ENCODE data around the gene NPW. TPM values are rescaled to one million over a fixed set of nuclear protein-coding genes. Genes with fewer than 3 reads are reported as not detected.

The NPW gene
- total RNA-seq, 4 donors from 2014 or later = not detected

DNA sequence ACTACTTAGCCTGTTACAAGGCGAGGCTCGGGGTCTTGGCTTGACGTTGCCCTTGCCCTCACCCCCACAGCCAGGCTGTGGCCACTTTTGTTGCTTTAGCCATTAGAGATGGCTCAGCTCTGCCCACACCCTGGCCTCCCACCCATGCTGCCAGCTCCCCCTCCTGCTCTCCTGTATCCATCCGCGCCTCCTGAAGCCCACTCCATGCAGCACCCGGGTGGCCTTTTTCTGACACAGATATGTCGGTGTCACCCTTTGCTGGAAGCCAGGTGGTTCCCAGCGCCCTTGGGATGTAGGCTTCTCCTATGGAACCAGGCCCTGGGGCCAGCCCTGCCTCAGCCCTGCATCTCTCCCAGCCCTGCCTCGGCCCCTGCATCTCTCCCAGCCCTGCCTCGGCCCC lies 37.9 kb downstream of the NPW start:
- TF ChIP-seq POLR2AphosphoS5 (IDR thresholded peaks at IDR 0.05) = no peak
- TF ChIP-seq POLR2A (IDR thresholded peaks at IDR 0.05; ENCODE audit: low read depth) = no peak
- TF ChIP-seq, protein P1, sequence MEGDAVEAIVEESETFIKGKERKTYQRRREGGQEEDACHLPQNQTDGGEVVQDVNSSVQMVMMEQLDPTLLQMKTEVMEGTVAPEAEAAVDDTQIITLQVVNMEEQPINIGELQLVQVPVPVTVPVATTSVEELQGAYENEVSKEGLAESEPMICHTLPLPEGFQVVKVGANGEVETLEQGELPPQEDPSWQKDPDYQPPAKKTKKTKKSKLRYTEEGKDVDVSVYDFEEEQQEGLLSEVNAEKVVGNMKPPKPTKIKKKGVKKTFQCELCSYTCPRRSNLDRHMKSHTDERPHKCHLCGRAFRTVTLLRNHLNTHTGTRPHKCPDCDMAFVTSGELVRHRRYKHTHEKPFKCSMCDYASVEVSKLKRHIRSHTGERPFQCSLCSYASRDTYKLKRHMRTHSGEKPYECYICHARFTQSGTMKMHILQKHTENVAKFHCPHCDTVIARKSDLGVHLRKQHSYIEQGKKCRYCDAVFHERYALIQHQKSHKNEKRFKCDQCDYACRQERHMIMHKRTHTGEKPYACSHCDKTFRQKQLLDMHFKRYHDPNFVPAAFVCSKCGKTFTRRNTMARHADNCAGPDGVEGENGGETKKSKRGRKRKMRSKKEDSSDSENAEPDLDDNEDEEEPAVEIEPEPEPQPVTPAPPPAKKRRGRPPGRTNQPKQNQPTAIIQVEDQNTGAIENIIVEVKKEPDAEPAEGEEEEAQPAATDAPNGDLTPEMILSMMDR (IDR thresholded peaks at IDR 0.05) = no peak
- TF ChIP-seq EP300 (IDR thresholded peaks at IDR 0.05) = no peak
- no peak overlapping the region for H3K27ac ChIP-seq (replicated peaks in 1 of 4)
- no peaks in the 10 kb centered on the region for H3K4me1 ChIP-seq
- H3K27me3 ChIP-seq = no peaks in the 10 kb centered on the region
- DNase-seq (ENCODE audit: extremely low spot score) = no peak
- no peak overlapping the region for H3K4me3 ChIP-seq
- 95% methylated on average over 7 of the region's 10 CpGs for WGBS
- H3K36me3 ChIP-seq = peaks cover 35 to 96% (median 90%) of the 10 kb centered on the region in 4 donors
- intact Hi-C loops (cut with DNase I) = no loop called here
- H3K9me3 ChIP-seq = no peaks in the 10 kb centered on the region

DNA sequence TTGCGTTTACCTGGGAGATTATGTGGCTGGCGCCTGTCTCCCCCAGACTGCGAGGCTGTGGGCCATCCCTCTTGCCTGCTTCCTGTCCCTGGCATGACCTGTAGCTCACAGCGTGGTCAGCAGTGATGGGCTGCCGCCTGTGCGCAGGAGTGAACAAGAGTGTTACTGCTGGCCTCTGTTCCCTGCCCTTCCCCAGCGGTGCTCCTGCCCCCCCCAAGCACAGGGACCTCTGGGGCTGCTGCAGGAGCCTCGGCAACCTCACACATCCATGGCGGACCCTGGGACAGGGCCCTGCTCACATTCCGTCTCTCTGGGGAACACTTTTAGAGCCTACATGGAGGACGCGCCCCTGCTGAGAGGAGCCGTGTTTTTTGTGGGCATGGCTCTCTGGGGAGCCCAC lies 38.8 kb downstream of the NPW start:
- no peaks in the 10 kb centered on the region for H3K27me3 ChIP-seq
- no peaks in the 10 kb centered on the region for H3K9me3 ChIP-seq
- no peak for DNase-seq (ENCODE audit: extremely low spot score)
- peaks cover 36 to 96% (median 90%) of the 10 kb centered on the region in 4 donors for H3K36me3 ChIP-seq
- no peaks in the 10 kb centered on the region for H3K4me1 ChIP-seq
- H3K4me3 ChIP-seq = no peak overlapping the region
- TF ChIP-seq EP300 (IDR thresholded peaks at IDR 0.05) (no peak), POLR2AphosphoS5 (IDR thresholded peaks at IDR 0.05) (no peak), POLR2A (IDR thresholded peaks at IDR 0.05; ENCODE audit: low read depth) (no peak)
- TF ChIP-seq, protein P1 (IDR thresholded peaks at IDR 0.05) = no peak
- H3K27ac ChIP-seq (replicated peaks in 1 of 4) = no peak overlapping the region
- intact Hi-C loops (cut with DNase I) = no loop called here
- 87% methylated on average over 6 of the region's 13 CpGs for WGBS

DNA sequence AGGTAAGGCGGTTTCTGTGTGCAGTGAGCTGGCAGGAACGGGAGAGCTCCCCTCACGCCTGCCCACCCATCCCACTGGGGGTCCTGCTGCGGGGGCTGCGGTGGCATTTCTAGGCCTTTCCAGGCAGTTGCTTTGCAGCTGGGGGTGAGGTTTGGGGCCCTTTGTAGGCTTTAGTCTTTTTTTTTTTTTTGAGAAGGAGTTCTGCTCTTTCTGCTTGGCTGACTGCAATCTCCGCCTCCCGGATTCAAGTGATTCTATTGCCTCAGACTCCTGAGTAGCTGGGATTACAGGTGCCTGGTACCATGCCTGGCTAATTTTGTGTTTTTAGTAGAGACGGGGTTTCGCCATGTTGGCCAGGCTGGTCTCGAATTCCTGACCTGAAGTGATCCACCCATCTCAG lies 39.3 kb downstream of the NPW start:
- no peak for DNase-seq (ENCODE audit: extremely low spot score)
- 95% methylated on average over 10 of the region's 10 CpGs for WGBS
- H3K27ac ChIP-seq (replicated peaks in 1 of 4) = no peak overlapping the region
- intact Hi-C loops (cut with DNase I) = no loop called here
- H3K4me3 ChIP-seq = no peak overlapping the region
- TF ChIP-seq EP300 (IDR thresholded peaks at IDR 0.05) = no peak
- H3K36me3 ChIP-seq = peaks cover 33 to 96% (median 90%) of the 10 kb centered on the region in 4 donors
- no peaks in the 10 kb centered on the region for H3K9me3 ChIP-seq
- no peaks in the 10 kb centered on the region for H3K27me3 ChIP-seq
- no peaks in the 10 kb centered on the region for H3K4me1 ChIP-seq

DNA sequence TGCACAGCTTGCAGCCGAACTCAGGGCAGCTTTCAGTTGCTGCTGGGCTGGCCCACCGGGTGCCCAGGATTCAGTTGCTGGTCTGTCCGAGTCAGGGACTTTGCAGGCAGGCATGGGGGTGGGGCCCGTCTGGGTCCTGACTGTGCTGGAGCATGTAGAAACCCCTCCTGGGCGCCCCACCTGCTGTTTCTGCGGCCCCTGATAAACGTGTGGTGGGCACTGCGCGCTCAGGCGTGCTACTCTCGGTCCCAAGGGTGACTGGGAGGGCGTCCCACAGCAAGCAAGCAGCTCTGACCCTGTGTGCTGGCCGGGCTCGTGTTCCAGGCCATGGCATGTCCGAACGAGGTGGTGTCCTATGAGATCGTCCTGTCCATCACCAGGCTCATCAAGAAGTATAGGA lies 40.8 kb downstream of the NPW start:
- H3K4me1 ChIP-seq = no peaks in the 10 kb centered on the region
- no peaks in the 10 kb centered on the region for H3K27me3 ChIP-seq
- DNase-seq (ENCODE audit: extremely low spot score) = no peak
- TF ChIP-seq, protein P1 (IDR thresholded peaks at IDR 0.05) = no peak
- TF ChIP-seq POLR2A (IDR thresholded peaks at IDR 0.05; ENCODE audit: low read depth) (no peak), POLR2AphosphoS5 (IDR thresholded peaks at IDR 0.05) (no peak), EP300 (IDR thresholded peaks at IDR 0.05) (no peak)
- intact Hi-C loops (cut with DNase I) = no loop called here
- peaks cover 34 to 95% (median 88%) of the 10 kb centered on the region in 4 donors for H3K36me3 ChIP-seq
- H3K9me3 ChIP-seq = no peaks in the 10 kb centered on the region
- no peak overlapping the region for H3K4me3 ChIP-seq
- no peak overlapping the region for H3K27ac ChIP-seq (replicated peaks in 1 of 4)
- WGBS = 88% methylated on average over 10 of the region's 17 CpGs

DNA sequence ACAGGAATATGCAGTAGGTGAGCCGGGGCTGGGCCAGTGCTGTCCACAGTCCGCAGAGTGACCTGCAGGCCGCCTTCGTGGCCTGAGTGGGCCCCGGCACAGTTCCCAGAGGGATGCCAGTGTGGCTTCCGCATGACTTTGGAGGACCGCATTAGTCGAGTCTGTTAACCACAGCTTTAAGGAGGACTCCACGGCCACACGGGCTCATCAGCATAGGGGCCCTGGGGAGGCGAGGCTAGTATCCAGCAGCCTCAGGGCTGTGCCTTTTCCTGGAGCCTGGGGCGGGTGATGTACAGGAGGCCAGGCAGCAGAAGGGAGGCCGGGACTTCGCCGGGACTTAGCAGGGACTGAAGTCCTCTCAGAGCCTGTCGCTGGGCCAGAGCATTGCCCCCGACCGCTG lies 41.4 kb downstream of the NPW start:
- no peak for DNase-seq (ENCODE audit: extremely low spot score)
- H3K4me1 ChIP-seq = no peaks in the 10 kb centered on the region

More for the DNA sequence above, 41.4 kb downstream of the NPW start:
- Histone ChIP-seq H3K4me3 (no peak overlapping the region), H3K9me3 (no peaks in the 10 kb centered on the region), H3K27ac (replicated peaks in 1 of 4) (no peak overlapping the region), H3K36me3 (peaks cover 40 to 97% (median 91%) of the 10 kb centered on the region in 4 donors), H3K27me3 (no peaks in the 10 kb centered on the region)
- TF ChIP-seq EP300 (IDR thresholded peaks at IDR 0.05) (no peak), POLR2A (IDR thresholded peaks at IDR 0.05; ENCODE audit: low read depth) (no peak), POLR2AphosphoS5 (IDR thresholded peaks at IDR 0.05) (no peak)
- TF ChIP-seq, protein P1 (IDR thresholded peaks at IDR 0.05) = no peak
- intact Hi-C loops (cut with DNase I) = no loop called here
- 79% methylated on average over 7 of the region's 18 CpGs for WGBS

Measured in esophagus muscularis mucosa (tissue), 4 donors.